ENCODE measurements around the gene DYRK3. TPM values are rescaled to one million over a fixed set of nuclear protein-coding genes. Genes with fewer than 3 reads are reported as not detected.

Gene DYRK3
- total and polyA plus RNA-seq, 2 of the 8 experiments (the other 6 are each of a cell fraction or from before 2014, with no cell fraction given): 2.1 to 8.5 TPM

DNA sequence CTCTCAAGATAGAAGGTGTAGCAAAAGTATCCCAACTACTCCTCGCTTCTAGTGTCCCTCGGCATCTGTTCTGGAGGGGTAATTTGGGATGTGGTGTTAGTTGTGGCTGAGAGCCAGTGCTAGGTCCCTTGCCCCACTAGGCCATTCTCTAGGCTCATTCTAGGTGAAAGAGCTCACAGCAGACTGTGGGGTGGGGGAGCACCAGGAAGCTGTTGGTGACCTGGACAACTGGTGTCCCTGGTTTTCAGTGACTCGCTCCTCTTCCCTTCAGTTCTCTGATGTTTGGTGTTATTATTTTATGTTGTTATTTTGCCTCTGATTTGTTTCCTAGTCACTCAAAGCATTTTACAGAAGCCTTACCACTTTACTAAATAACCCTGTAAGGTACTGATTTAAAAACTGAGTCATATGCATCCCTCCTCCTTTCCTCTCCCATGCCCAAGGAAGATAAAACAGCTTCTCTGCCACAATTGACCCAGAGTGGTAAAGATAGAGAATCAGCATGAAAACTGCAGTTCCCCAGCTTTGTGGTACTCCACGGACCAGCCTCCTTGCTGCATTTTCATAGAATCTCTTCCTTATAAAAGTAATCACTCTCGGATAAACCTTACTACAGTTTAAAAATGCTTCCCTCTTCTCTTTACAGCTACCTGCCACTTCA is 14.1 kb downstream of the DYRK3 start (continued):
- TF ChIP-seq ZNF274 (IDR thresholded peaks at IDR 0.05; ENCODE audit: borderline replicate concordance, extremely low read depth, low read length) (no peak), SIN3A (conservative IDR thresholded peaks at IDR 0.05 in 1 of 2, IDR thresholded peaks at IDR 0.05 in 1 of 2; ENCODE audit: low read depth in 1 of 2, low read length in 2 of 2) (no peak), MAFK (IDR thresholded peaks at IDR 0.05; ENCODE audit: low read depth, low read length) (no peak), CHD1 (IDR thresholded peaks at IDR 0.05; ENCODE audit: low read depth, low read length) (no peak), TAF1 (IDR thresholded peaks at IDR 0.05; ENCODE audit: low read depth, low read length) (no peak)

Measured in H1 (cell line).